H1 (cell line): ENCODE data around the gene CACFD1. TPM values are rescaled to one million over a fixed set of nuclear protein-coding genes. Genes with fewer than 3 reads are reported as not detected.

Experiments used
- CTCF ChIA-PET: fragments of 300-600 bp; sonication (Branson Sonifier 250); formaldehyde crosslinking; loops from one replicate; lab custom pipeline; 2021; ENCODE audit not compliant: partially characterized antibody; lab: Charles Lee
- POLR2A ChIA-PET: fragments of 300-600 bp; sonication (Branson Sonifier 250); formaldehyde crosslinking; loops from one replicate; lab custom pipeline; 2021; ENCODE audit warnings: inconsistent platforms; ENCODE audit not compliant: partially characterized antibody; lab: Charles Lee
- DNase-seq, 2 experiments: peaks; one replicate each; pipeline versions ENCODE4 v3.0.0 to v3.0.0-alpha.2; 2010 to 2022; ENCODE audit warnings: low spot score in 2 of 2, low read depth in 1 of 2, mixed read lengths in 1 of 2
- FAIRE-seq: peaks from 2 replicates; lab custom pipeline; 2011; peaks lifted over from hg19 to GRCh38; lab: Jason Lieb, UNC
- H2AFZ ChIP-seq: 2 replicates; pipeline ENCODE4 v1.8.1; 2012; ENCODE audit warnings: low read length, inconsistent platforms
- H2AK5ac ChIP-seq: 2 replicates; pipeline ENCODE4 v1.6.1; 2013; ENCODE audit warnings: low read depth, low read length
- H2BK120ac ChIP-seq: replicated peaks from 2 replicates; pipeline ENCODE3; 2013; ENCODE audit warnings: low read depth, low read length, inconsistent platforms
- H2BK12ac ChIP-seq: 2 replicates; pipeline ENCODE4 v1.6.1; 2013; ENCODE audit warnings: low read depth, low read length
- H2BK15ac ChIP-seq: 2 replicates; pipeline ENCODE4 v1.6.1; 2013; ENCODE audit warnings: low read length
- H2BK20ac ChIP-seq: 2 replicates; pipeline ENCODE4 v1.6.1; 2013; ENCODE audit warnings: low read length
- H2BK5ac ChIP-seq: 2 replicates; pipeline ENCODE4 v1.6.1; 2013; ENCODE audit warnings: low read depth, low read length
- H3K14ac ChIP-seq: 2 replicates; pipeline ENCODE4 v1.6.1; 2013; ENCODE audit warnings: inconsistent platforms; ENCODE audit not compliant: insufficient read length
- H3K18ac ChIP-seq: 2 replicates; pipeline ENCODE4 v1.6.1; 2013; ENCODE audit warnings: low read length; ENCODE audit errors: extremely low read depth
- H3K23ac ChIP-seq: 2 replicates; pipeline ENCODE4 v1.6.1; 2013; ENCODE audit warnings: inconsistent platforms; ENCODE audit not compliant: insufficient read length
- H3K23me2 ChIP-seq: 2 replicates; pipeline ENCODE4 v1.6.1; 2013; ENCODE audit warnings: low read depth, low read length
- H3K27ac ChIP-seq: 2 replicates; pipeline ENCODE4 v1.6.1; 2011; ENCODE audit warnings: low read depth, low read length, inconsistent platforms
- H3K27me3 ChIP-seq, 4 experiments: replicated peaks in 1 of 4; 1 replicate in 1 of 4; 2 replicates in 3 of 4; pipeline versions ENCODE4 v1.6.1 to v1.8.1; 2011 to 2013; ENCODE audit warnings: low read length in 3 of 4, mild to moderate bottlenecking in 3 of 4, inconsistent platforms in 2 of 4, mixed read lengths in 2 of 4, moderate library complexity in 1 of 4; ENCODE audit not compliant: control insufficient read depth in 3 of 4, insufficient read depth in 3 of 4; ENCODE audit errors: extremely low read depth in 1 of 4
- H3K36me3 ChIP-seq, 4 experiments: 2 replicates each; pipeline versions ENCODE4 v1.6.1 to v1.8.1; 2011 to 2013; ENCODE audit warnings: mild to moderate bottlenecking in 4 of 4, low read length in 3 of 4, moderate library complexity in 2 of 4, control low read depth in 1 of 4, inconsistent platforms in 1 of 4; ENCODE audit not compliant: insufficient read depth in 4 of 4, control insufficient read depth in 2 of 4
- H3K4ac ChIP-seq: replicated peaks from 2 replicates; pipeline ENCODE3; 2013; ENCODE audit warnings: low read length, low read depth, mixed read lengths, inconsistent platforms; ENCODE audit not compliant: insufficient read length
- H3K4me1 ChIP-seq, 4 experiments: replicated peaks in 1 of 4; 1 replicate in 1 of 4; 2 replicates in 3 of 4; pipeline versions ENCODE4 v1.6.1 to v1.8.1; 2011 to 2013; ENCODE audit warnings: low read length in 3 of 4, inconsistent platforms in 2 of 4, mixed read lengths in 1 of 4; ENCODE audit not compliant: insufficient read depth in 4 of 4, control insufficient read depth in 3 of 4
- H3K4me2 ChIP-seq, 2 experiments: 2 replicates each; pipeline versions ENCODE4 v1.6.1 to v1.8.1; 2011 to 2013; ENCODE audit warnings: low read depth in 2 of 2, low read length in 2 of 2, control low read depth in 1 of 2, inconsistent platforms in 1 of 2, mild to moderate bottlenecking in 1 of 2; ENCODE audit not compliant: insufficient read depth in 1 of 2
- H3K4me3 ChIP-seq, 4 experiments: fragments of 200-600, 300-600 bp in 1 of 4; sonication (generic), shearing (Covaris generic), sonication (Bioruptor Twin) in 1 of 4; 2 replicates each; pipeline versions ENCODE4 v1.5.1 to v1.8.1; 2011 to 2016; ENCODE audit warnings: low read length in 4 of 4, low read depth in 3 of 4, control low read depth in 2 of 4, inconsistent platforms in 2 of 4, mild to moderate bottlenecking in 2 of 4, mixed read lengths in 1 of 4, moderate library complexity in 1 of 4; ENCODE audit not compliant: insufficient read depth in 2 of 4; ENCODE audit errors: extremely low read depth in 1 of 4
- H3K56ac ChIP-seq: replicated peaks from 2 replicates; pipeline ENCODE3; 2013; ENCODE audit warnings: low read depth, mild to moderate bottlenecking, mixed read lengths, low read length, inconsistent platforms; ENCODE audit not compliant: insufficient read length
- H3K79me1 ChIP-seq: 2 replicates; pipeline ENCODE4 v1.6.1; 2013; ENCODE audit warnings: low read depth, low read length, control low read depth
- H3K79me2 ChIP-seq, 2 experiments: 2 replicates each; pipeline versions ENCODE4 v1.6.1 to v1.8.1; 2012 to 2013; ENCODE audit warnings: low read length in 2 of 2, mild to moderate bottlenecking in 2 of 2, inconsistent platforms in 1 of 2; ENCODE audit not compliant: insufficient read depth in 2 of 2, control insufficient read depth in 1 of 2
- H3K9ac ChIP-seq, 4 experiments: replicated peaks in 1 of 4; 1 replicate in 1 of 4; 2 replicates in 3 of 4; pipeline versions ENCODE4 v1.6.1 to v1.8.1; 2011 to 2013; ENCODE audit warnings: low read depth in 3 of 4, low read length in 3 of 4, control low read depth in 2 of 4, mild to moderate bottlenecking in 2 of 4, moderate library complexity in 2 of 4, inconsistent platforms in 1 of 4; ENCODE audit errors: extremely low read depth in 1 of 4
- H3K9me3 ChIP-seq, 2 experiments: 2 replicates each; pipeline versions ENCODE4 v1.6.1 to v1.8.1; 2012 to 2013; ENCODE audit warnings: mild to moderate bottlenecking in 2 of 2, moderate library complexity in 2 of 2, control low read depth in 1 of 2, inconsistent platforms in 1 of 2, low read depth in 1 of 2, low read length in 1 of 2, mixed read lengths in 1 of 2; ENCODE audit not compliant: insufficient read depth in 2 of 2
- H4K20me1 ChIP-seq, 2 experiments: replicated peaks in 1 of 2; 2 replicates each; pipeline versions ENCODE3 to v1.8.1; 2011 to 2013; ENCODE audit warnings: inconsistent platforms in 2 of 2, low read length in 2 of 2, mild to moderate bottlenecking in 1 of 2; ENCODE audit not compliant: insufficient read depth in 2 of 2, control insufficient read depth in 1 of 2
- H4K5ac ChIP-seq: 2 replicates; pipeline ENCODE4 v1.6.1; 2013; ENCODE audit warnings: low read length, low read depth, mixed read lengths, inconsistent platforms; ENCODE audit not compliant: insufficient read length
- H4K8ac ChIP-seq: 2 replicates; pipeline ENCODE4 v1.8.0; 2013; ENCODE audit warnings: mild to moderate bottlenecking, moderate library complexity, low read length, inconsistent platforms; ENCODE audit not compliant: insufficient read depth; ENCODE audit errors: extremely low read depth
- H4K91ac ChIP-seq: replicated peaks from 2 replicates; pipeline ENCODE3; 2013; ENCODE audit warnings: low read length, mixed read lengths, inconsistent platforms; ENCODE audit not compliant: insufficient read length
- POU5F1 ChIP-seq: IDR thresholded peaks from 2 replicates; pipeline ENCODE4 v1.6.1; 2011; ENCODE audit warnings: low read depth, mild to moderate bottlenecking, low read length, moderate library complexity
- SIRT6 ChIP-seq: IDR thresholded peaks from one replicate; pipeline ENCODE4 v1.7.1; 2012; ENCODE audit warnings: low read length, inconsistent platforms
- SUZ12 ChIP-seq: fragments of 200-600 bp; sonication (generic); IDR thresholded peaks from 2 replicates; pipeline ENCODE4 v1.6.1; 2012; ENCODE audit warnings: mild to moderate bottlenecking, inconsistent platforms, low read length, moderate library complexity, mixed read lengths
- ZNF274 ChIP-seq: IDR thresholded peaks from 2 replicates; pipeline ENCODE4 v1.7.0; 2012; ENCODE audit warnings: low read length, borderline replicate concordance; ENCODE audit errors: extremely low read depth
- WGBS, 2 experiments: shearing (Covaris generic) in 1 of 2; methylation state at CpG; one replicate each; pipeline versions ENCODE4 v1.1.6 to v1.1.7; 2013 to 2015; ENCODE audit warnings: low lambda C conversion rate in 2 of 2, mixed read lengths in 2 of 2, inconsistent platforms in 1 of 2, low coverage in 1 of 2, missing lambda C conversion rate in 1 of 2; ENCODE audit not compliant: insufficient replicate concordance in 2 of 2, insufficient coverage in 1 of 2, insufficient read length in 1 of 2; ENCODE audit errors: extremely low coverage in 1 of 2, missing lambda C conversion rate in 1 of 2; 5-methylcytosine and 5-hydroxymethylcytosine counted together
- polyA plus RNA-seq, 7 experiments: library from polyadenylated mRNA; depleted of rRNA in 3 of 7; stranded (reverse) in 5 of 7; unstranded in 2 of 7; fragments of >200 nt in 5 of 7; fragments of 200-250 nt in 2 of 7; gene quantifications; 1 replicate in 5 of 7; 2 replicates in 1 of 7; 4 replicates in 1 of 7; pipeline versions ENCODE4 v1.2.1 to v1.2.3, GENCODE V29; 2011 to 2013; ENCODE audit warnings: missing spikeins in 2 of 7, mixed read lengths in 2 of 7
- total RNA-seq: library from RNA; stranded (reverse); fragmentation: NEBNext Ultra II Directional; extraction: Animal tissue kit (Norgen Biotek cat#: 25700); gene quantifications from 2 replicates; pipeline ENCODE4 v1.2.1, GENCODE V29; 2021
- TF ChIP-seq, protein P1 (sequence below): IDR thresholded peaks from 2 replicates; pipeline ENCODE4 v1.6.1; 2011; ENCODE audit warnings: low read length, improper control_type of control experiment

CACFD1 gene
- total and polyA plus RNA-seq, 2 of the 8 experiments (the other 6 are each of a cell fraction or from before 2014, with no cell fraction given), result 13.4 to 15.5 TPM

- Histone ChIP-seq H3K4me1 (no peaks in the 10 kb centered on the region; a peak in 1 of 7 replicates), H3K27me3 (peaks cover 0 to 2% (median 0%) of the 10 kb centered on the region in 4 experiments; a peak in 1 of 7 replicates), H3K14ac (no peak overlapping the region), H3K36me3 (peaks cover 0 to 3% (median 0%) of the 10 kb centered on the region in 4 experiments; a peak in 1 of 8 replicates), H4K20me1 (peaks cover 0 to 12% of the 10 kb centered on the region in 2 experiments), H3K9me3 (peaks cover 0 to 2% of the 10 kb centered on the region in 2 experiments; a peak in 1 of 4 replicates), H2BK20ac (no peak overlapping the region), H4K91ac (no peak overlapping the region), H3K79me1 (peaks cover 2% of the 10 kb centered on the region; the same call in 1 of the 2 replicates), H3K4ac (no peak overlapping the region), H4K8ac (peak overlapping the region; percentile 41), H3K4me2 (no peak overlapping the region), H3K18ac (no peak overlapping the region), H2BK15ac (no peak overlapping the region), H2AK5ac (no peak overlapping the region), H4K5ac (no peak overlapping the region), H2BK5ac (no peak overlapping the region), H2AFZ (no peak overlapping the region), H2BK12ac (no peak overlapping the region), H3K23me2 (peaks cover 9% of the 10 kb centered on the region), H3K27ac (no peak overlapping the region), H3K23ac (no peak overlapping the region), H2BK120ac (no peak overlapping the region), H3K9ac (no peak overlapping the region), H3K4me3 (no peak overlapping the region), H3K56ac (no peak overlapping the region), H3K79me2 (no peaks in the 10 kb centered on the region; a peak in 1 of 4 replicates)
- ChIA-PET CTCF (interaction anchor here (0.9 to 2.7 kb wide), 9 partner anchors 11 to 220 kb away, joined by 3 to 13 read pairs (median 3); no protein-coding TSS in a partner anchor), POLR2A (interaction anchor here (1.7 kb wide), 1 partner anchor 15 kb away, joined by 4 read pairs; the partner anchor contains the start of gene SLC2A6)
- FAIRE-seq (no peak), DNase-seq (no peak)
- WGBS, 2 experiments, result 88% methylated on average over 22 of the region's 23 CpGs; no CpG with 5 or more reads in 1 of the 2 experiments
- TF ChIP-seq SUZ12 (no peak), SIRT6 (no peak), ZNF274 (no peak), POU5F1 (no peak)
- TF ChIP-seq, protein P1, sequence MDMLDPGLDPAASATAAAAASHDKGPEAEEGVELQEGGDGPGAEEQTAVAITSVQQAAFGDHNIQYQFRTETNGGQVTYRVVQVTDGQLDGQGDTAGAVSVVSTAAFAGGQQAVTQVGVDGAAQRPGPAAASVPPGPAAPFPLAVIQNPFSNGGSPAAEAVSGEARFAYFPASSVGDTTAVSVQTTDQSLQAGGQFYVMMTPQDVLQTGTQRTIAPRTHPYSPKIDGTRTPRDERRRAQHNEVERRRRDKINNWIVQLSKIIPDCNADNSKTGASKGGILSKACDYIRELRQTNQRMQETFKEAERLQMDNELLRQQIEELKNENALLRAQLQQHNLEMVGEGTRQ, result no peak
Measured at GRCh38 chr9:133493845-133494540, 34.2 kb downstream of the CACFD1 start.
